Epidermal melanocyte (primary cell): Measurements from ENCODE around the gene RBM11.
"Not testable (repeated sequence)": the region's sequence is repeated elsewhere in the genome, so short reads cannot be mapped to it uniquely, and the experiment has no call there.

ENCODE experiments used
- DNase-seq: peaks from one replicate; pipeline ENCODE4 v3.0.0; 2011; ENCODE audit warnings: low spot score; ENCODE audit not compliant: insufficient read length

Gene RBM11, protein sequence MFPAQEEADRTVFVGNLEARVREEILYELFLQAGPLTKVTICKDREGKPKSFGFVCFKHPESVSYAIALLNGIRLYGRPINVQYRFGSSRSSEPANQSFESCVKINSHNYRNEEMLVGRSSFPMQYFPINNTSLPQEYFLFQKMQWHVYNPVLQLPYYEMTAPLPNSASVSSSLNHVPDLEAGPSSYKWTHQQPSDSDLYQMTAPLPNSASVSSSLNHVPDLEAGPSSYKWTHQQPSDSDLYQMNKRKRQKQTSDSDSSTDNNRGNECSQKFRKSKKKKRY

DNA sequence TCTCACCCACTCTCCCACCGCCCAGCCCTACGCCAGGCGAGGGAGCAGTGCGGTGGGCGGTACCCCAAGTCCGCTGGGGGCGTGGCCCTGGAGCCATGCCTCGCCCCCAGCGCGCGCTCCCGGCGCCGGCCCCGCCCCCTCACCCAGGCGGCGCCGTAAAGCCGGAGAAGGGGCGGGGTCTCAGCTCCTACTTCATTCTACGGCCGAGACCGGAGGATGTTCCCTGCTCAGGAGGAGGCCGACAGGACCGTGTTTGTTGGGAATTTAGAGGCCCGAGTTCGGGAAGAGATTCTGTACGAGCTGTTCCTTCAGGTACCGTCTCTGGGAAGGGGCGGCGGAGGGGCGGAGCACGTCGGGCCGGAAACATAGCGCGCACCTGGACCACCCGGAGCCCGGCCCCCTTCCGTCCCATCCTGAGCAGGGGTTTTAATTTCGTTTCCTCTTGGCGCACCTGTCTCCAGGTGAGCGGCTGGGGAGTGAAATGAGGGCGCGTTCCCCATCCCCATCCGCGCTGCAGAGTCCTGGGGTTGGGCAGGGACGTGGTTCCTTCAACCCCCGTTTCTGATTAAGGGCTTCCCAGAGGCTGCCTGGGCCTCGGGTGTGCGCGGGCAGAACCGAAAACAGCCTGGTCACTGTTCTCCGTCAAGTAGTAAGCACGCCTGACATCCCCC, at the start of gene RBM11:
Gene RBM11 (plus strand): TSS at position 187 of the 671 bp plus-strand sequence. CDS start 30 bp downstream, at position 217.
- no peak for DNase-seq

DNA sequence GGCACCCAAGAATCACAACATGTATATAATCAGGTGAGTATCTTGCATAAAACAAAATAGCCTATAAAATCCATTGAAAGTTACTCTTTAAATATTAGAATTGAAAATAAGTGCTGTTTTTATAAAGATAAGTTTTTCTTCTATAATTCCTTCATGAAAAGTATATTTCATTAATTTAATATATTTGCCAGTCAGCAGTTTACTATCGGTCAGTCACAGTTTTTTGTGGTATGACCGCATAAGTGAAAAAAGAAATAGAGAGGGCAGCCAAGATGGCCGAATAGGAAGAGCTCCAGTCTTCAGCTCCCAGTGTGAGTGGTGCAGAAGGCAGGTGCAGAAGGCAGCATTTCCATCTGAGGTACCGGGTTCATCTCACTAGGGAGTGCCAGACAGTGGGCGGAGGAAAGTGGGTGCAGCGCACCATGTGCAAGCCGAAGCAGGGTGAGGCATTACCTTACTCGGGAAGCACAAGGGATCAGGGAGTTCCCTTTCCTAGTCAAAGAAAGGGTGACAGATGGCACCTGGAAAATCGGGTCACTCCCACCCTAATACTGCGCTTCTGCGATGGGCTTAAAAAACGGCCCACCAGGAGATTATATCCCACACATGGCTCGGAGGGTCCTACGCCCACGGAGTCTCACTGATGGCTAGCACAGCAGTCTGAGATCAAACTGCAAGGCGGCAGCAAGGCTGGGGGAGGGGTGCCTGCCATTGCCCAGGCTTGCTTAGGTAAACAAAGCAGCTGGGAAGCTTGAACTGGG, 49.3 kb upstream of the RBM11 start:
- DNase-seq = not testable (repeated sequence)

DNA sequence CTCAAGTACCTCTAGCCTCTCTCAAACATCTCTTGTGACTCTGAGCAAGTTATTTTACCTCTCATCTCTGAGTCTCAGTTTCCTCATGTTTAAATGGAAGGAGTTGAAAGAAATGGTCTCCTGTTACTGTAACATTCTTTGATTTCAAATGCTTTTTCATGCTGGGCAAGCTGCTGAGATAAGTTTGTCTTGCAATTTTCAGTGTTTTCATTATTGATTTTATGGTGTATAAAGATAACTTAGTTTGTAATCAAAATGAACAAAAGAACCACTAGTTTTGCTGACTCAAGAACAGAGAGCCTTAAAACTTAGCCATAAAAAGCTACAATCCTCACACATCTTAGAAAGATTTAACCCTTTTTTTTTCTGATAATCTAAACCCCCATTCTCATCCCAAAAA, 9.7 kb upstream of the RBM11 start:
- DNase-seq = no peak

DNA sequence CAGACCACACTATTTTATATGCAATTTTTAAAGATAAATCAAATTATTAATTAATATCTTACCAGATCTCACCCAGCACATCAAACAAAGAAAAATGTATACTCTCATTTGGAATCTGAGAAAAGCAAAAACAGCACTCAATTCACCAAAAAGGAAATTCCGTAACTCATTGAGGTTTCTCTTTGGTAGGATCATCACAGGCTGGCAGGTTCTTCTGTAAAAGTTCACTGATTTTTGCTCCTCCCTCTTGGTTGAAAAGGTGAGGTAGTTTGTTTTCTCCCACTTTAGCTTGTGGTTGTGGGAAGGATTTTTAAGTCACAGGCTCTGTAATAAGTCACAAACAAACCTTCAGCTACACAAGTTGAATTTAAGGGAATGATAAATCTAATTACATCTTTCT, 5.2 kb upstream of the RBM11 start, which contains the start of gene LIPI:
Gene LIPI (minus strand): TSS at position 218 of the 400 bp plus-strand sequence. CDS start 110 bp downstream, at position 108.
- DNase-seq = no peak

DNA sequence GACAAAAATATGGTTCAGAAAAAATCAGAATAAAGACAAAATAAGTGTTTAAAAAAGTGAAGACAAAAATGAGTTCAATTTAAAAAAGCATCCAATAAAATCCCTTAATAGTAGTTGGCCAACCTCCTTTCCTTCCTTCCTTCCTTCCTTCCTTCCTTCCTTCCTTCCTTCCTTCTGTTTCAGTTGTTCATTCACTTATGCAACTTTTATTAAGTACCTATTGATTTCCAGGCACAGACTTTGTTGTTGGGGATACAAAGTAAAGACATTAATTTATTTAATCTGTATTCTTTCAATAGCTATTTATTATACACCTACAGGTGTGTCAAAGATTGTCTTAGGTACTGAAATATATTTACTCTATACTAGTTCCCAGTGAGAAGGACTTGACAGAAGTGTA, 2.8 kb upstream of the RBM11 start:
- DNase-seq = no peak

DNA sequence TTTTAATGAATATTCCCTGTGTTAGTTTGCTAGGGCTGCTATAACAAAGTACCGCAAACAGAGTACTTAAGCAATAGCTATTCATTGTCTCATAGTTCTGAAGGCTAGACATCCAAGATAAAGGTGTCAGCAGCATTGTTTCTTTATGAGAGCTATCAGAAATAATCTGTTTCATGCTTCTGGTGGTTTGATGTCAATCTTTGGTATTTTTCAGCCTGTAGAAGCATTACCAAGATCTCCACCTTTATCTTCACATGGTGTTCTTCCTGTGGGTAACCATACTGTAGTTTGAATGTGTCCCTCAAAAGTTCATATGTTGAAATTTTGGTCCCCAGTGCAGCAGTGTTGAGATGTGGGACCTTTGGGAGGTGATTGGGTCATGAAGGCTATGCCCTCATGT, 7.4 kb downstream of the RBM11 start:
- no peak for DNase-seq

DNA sequence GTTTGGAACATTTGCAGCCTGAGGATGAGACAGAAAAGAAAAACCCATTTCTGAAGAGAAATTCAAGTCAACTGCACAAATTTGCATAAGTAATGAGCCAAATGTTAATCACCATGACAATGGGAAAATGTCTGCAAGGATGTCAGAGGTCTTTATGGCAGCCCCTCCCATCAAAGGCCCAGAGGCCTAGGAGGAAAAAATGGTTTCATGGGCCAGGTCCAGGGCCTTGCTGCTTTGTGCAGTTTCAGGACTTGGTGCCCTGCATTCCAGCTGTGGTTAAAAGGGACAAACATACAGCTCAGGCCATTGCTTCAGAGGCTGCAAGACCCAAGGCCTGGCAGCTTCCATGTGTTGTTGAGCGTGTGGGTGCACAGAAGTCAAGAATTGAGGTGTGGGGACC, 13.4 kb downstream of the RBM11 start:
- DNase-seq = no peak

DNA sequence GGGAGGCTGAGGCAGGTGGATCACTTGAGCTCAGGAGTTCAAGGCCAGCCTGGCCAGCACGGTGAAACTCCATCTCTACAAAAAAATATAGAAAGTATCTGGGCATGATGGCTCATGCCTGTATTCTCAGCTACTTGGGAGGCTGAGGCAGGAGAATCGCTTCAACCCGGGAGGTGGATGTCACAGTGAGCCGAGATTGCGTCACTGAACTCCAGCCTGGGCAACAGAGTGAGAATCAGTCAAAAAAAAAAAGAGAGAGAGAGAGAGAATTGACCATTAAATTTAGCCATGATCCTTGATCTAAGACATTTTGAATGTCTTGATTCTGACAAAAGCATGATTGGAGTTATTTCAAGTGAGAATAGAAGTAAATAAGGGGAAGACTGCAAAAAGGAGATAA, 19.1 kb downstream of the RBM11 start:
- DNase-seq = no peak

DNA sequence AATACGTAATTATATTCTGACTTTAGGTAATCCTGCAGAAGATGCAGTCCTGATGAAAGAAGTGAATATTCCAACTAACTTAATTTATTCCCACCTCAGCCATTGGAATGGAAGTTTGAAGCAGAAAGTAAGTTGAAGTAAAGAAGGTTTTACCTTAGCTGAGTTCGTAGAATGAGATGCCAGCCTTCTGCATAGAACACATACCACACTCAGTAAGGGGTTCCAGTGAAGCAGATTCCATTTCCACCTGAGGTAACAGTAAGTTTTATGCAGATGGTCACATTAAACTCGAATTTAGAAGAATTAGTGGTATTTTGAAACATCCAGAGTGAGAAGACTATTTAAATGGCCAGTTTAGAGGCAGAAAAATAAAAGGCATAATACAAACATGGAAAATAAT, 20.2 kb downstream of the RBM11 start:
- no peak for DNase-seq

DNA sequence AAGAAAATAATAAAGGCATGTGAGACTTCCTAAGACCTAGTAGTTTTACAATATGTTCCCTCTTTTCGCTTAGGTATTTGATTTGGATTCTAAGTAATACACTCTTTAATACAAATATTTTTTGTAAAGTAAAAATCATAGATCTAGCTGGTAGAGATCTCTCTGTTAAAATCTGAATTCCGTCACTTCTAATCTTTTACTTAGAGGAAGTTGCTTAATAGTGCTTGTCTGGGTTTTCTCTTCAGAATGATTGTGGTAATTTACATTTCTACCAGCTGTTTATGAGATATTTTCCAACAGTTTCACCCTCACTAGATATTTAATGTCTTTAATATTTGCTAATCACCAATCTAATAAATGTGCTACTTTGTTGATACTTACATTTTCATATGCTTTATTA, 23.3 kb downstream of the RBM11 start:
- DNase-seq = no peak

DNA sequence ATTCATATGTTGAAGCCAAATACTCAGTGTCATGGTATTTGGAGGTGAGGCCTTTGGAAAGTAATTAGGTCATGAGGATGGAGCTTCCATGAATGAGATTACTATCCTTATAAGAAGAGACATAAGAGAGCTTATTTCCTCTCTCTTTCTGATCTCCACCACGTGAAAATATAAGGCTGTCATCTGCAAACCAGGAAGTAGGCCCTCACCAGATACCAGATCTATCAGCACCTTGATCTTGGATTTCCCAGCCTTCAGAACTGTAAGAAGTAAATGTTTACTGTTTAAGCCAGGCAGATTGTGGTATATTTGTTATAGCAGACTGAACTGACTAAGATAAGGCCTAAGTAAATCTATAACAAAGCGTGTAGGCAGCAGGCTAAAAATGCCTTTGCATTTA, 25.3 kb downstream of the RBM11 start:
- DNase-seq = no peak

DNA sequence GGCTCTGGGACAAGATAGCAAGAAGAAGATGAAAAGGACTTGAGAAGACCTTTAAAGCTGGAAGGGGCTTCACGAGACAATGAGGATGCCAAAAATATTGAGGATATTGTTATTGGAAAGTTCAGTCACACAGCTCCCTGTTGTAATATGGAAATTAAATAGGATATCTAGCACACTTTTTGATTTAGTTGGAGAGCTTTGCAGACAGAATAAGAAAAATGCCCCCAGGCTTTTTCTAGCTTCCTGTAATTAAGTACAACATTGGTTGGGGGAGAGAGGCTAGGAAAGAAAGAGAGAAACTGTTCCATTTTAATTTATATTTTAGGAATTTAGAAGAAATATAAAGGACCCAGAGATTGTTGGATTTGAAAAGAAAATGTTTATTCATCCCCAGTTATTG, 27.5 kb downstream of the RBM11 start:
- no peak for DNase-seq

DNA sequence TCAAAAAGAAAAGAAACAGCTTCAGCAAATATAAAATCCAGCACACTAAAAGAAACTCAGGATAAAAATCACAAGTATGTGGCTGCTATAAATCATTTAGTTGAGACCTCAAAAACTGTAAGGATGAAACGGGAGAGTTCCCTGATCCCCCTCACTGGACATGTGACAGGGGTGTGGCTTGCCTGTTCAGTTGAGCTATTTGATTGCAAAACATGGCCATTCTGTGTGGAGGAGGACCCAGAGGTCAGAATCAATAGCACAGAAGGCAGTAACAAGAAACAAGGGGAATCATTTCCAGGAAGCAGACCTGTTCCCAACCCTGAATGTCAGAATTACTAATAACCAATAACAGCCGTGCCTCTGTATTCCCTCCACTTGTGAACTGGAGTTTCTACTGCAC, 27.9 kb downstream of the RBM11 start:
- no peak for DNase-seq

DNA sequence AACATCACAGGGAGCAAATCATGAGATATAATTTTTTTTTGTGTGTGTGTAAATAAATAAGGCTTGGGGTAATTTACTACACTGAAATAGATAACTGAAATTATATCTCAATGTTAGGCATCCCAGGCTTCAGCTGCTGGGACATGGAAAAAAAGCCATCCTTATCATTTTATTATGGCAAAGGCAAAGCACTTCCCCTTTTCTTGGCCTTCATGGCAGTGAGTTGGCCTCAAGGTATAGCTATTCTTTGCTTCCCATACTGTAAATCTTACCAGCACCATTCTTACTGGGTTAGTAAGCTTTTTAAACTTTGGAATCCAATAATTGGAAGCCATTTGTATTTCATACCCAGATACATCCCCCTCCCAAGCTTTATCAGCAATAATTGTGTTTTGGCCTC, 29.0 kb downstream of the RBM11 start:
- no peak for DNase-seq

DNA sequence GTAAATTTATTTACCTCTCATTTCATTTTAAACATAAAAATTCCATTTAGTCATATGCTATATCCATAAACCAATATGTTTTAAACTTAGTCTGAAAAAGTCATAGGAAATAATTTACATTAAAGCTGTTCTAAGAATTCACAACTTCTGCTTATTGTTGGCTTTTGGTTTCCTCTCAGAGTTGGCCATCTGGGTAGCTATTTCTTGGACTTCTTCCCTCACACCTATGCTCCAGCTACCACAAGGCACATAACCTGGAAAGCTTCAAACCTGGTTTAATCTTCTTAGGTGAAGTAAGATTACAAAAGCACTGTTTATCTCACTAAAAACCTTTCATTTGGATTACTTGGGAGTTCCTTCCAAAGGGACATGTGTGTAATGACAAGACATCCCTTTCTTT, 29.8 kb downstream of the RBM11 start:
- DNase-seq = no peak

DNA sequence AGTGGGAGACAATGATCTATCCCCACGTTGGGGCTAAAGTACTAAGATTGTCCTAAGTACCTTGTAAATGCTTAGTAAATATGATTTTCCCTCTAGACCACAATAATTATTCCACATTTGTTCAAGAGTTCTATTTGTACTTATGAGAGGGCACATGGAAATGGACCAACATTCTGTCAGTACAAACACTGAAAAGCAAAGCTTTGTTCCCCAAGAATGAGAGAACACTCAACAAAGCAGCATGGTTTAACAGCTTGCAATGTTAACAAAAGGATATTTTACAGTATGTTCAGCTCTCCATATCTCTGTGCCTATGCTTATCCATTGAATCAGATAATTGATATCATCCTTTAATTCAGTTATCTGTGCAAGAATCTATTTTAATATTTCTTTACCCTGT, 35.4 kb downstream of the RBM11 start:
- DNase-seq = no peak

DNA sequence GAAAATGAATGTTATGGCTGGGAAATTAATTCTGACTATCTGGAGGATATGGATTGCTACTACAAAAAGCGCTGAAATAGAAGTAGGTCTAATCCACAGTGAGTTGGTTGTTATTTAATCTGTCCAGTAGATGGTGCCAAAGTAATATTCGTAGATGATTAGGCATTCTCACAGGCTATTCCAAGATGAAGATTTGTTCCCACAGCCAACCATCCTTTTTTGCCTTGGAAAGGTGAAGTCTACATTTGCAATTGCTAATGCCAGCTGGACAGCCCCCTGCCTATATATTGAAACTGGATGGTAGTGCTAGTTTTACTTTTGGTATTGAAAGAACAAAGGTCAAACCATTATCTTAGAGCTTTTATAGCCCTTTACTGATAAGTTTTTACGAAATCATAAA, 43.8 kb downstream of the RBM11 start:
- DNase-seq = no peak

DNA sequence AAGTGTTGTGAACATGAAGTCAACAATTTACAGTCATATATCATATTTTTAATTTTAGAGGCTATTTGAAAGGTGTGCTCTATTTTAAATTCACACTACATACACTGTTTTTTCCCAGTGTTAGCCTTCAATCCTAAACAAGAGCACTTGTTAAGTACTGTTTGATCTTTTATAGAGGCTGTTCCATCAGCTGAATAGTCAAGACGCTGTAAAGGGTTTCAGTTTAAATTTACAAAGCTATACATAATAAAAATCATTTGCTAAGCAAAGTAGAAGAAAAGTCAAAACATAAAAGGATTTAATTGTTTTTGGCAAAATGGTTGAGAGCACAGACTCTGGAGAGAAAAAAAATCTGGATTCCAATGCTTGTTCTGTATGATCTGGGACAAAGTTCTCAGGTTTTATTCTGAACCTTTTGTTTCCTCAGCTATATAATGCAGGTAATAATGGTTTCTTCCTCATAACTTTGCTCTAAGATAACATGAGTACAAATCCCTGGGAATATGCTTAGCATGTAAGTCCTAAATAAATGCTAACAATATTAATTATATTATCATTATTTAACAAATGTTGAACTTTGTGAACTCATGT, 44.3 kb downstream of the RBM11 start:
- no peak for DNase-seq

DNA sequence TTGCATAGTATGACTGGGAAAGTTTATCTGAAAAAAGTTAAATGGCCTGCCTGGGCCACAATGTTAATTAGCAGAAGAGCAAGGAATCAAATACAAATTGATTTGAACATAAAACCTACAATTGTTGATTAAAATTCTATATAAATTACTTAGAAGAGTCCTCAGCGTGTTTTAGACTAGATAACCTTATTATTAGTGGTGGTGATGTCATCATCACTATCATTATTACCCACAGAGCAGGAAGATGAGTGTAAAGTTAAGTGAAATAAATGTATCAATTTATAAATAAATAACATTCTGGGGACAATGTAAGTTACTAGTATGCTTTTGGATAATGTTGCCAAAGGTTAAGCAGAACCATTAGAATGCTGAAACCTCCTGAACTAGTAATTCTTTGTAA, 46.1 kb downstream of the RBM11 start:
- no peak for DNase-seq

DNA sequence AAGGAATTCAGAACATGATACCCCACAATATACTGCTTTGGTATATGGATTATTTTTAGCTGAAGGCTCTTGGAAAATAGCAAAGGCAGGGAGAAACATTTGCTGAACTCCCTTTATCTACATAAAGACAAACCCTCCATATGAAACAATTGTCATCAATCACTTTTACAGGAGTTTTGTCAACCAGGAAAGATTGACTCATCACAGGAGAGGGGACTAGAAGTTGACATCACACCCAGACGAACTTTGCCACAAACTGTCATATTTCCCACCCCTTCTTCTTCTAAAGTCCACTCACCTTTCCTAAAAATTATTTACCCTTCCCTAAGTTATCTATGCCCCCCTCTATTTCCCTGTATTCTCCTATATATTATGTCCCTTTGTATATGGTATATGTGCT, 47.9 kb downstream of the RBM11 start:
- DNase-seq = no peak

DNA sequence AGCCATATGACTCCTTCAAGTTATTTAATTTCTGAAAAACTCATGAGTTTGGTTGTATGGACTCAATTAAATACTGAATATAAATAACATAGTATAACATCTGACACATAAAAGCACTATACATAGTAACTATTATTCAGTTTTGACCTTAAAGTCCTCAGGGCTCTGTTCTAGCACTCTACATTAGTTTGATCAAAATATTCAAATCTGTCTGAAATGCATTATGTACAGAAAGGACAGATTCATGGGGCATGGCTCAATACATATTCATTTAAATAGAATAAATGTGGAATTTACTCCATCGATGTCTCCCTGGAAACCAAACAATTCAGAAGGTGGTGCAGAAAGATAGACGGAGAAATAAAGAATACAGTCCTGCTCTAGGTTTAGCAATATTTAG, 49.1 kb downstream of the RBM11 start:
- no peak for DNase-seq

DNA sequence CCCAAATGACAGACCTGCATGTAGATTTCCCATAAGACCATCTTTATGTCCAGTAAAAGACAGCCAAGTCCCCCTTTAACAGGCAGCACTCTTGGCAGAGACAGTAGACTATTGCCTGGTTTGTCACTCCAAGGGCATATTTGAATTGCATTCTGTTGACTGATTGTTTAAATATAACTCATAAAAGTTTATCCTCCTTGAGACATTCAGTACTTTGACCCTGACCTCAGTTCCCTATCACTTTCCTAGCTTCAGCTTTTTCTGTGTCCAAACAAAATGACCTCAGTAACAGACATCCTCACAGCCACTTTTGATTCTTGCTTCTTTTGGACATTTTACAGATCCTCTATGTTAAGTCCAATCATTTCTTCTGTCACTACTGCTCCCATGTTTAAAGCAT, 51.1 kb downstream of the RBM11 start:
- no peak for DNase-seq
